MM.1S (cell line): ENCODE measurements around the gene FOXC1.

Source experiments
- EZH2 ChIP-seq: fragments of 300-600 bp; sonication (generic); optimal IDR thresholded peaks from 2 replicates; pipeline ENCODE3; 2017; ENCODE audit warnings: low read depth, mild to moderate bottlenecking, antibody characterized with exemption, low read length, mixed read lengths
- EZH2phosphoT487 ChIP-seq: fragments of 300-600 bp; sonication (generic); IDR thresholded peaks from 2 replicates; pipeline ENCODE4 v1.6.1; 2018; ENCODE audit warnings: antibody characterized with exemption, low read length
- TF ChIP-seq, protein P1 (sequence below): fragments of 300-600 bp; sonication (generic); IDR thresholded peaks from 2 replicates; pipeline ENCODE4 v1.5.1; 2016; ENCODE audit warnings: antibody characterized with exemption, low read length, mixed read lengths

GRCh38 chr6:1591243-1591642 lies 18.5 kb upstream of the FOXC1 start:
- TF ChIP-seq, protein P1, sequence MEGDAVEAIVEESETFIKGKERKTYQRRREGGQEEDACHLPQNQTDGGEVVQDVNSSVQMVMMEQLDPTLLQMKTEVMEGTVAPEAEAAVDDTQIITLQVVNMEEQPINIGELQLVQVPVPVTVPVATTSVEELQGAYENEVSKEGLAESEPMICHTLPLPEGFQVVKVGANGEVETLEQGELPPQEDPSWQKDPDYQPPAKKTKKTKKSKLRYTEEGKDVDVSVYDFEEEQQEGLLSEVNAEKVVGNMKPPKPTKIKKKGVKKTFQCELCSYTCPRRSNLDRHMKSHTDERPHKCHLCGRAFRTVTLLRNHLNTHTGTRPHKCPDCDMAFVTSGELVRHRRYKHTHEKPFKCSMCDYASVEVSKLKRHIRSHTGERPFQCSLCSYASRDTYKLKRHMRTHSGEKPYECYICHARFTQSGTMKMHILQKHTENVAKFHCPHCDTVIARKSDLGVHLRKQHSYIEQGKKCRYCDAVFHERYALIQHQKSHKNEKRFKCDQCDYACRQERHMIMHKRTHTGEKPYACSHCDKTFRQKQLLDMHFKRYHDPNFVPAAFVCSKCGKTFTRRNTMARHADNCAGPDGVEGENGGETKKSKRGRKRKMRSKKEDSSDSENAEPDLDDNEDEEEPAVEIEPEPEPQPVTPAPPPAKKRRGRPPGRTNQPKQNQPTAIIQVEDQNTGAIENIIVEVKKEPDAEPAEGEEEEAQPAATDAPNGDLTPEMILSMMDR = no peak
- no peak for TF ChIP-seq EZH2
- no peak for TF ChIP-seq EZH2phosphoT487
